Measurements from ENCODE around the gene SLC38A4.

The SLC38A4 gene

GRCh38 chr12:46785382-46785781, 40.4 kb downstream of the SLC38A4 start:
- no peak overlapping the region for H3K27ac ChIP-seq
- CTCF ChIA-PET: interaction anchor here (0.6 to 0.7 kb wide), 2 partner anchors 11 to 427 kb away, joined by 3 read pairs; no protein-coding TSS in a partner anchor
- POLR2A ChIA-PET (ENCODE audit: low non-redundant PET): no interaction called here
- no peak for TF ChIP-seq CTCF (conservative IDR thresholded peaks at IDR 0.05; ENCODE audit: low read depth)
- DNase-seq (ENCODE audit: low spot score): no peak

GRCh38 chr12:46783871-46784270, 41.9 kb downstream of the SLC38A4 start:
- ChIA-PET POLR2A (ENCODE audit: low non-redundant PET) (no interaction called here), CTCF (no interaction called here)
- H3K27ac ChIP-seq: no peak overlapping the region
- TF ChIP-seq CTCF (conservative IDR thresholded peaks at IDR 0.05; ENCODE audit: low read depth): no peak
- DNase-seq (ENCODE audit: low spot score): no peak

- DNase-seq (ENCODE audit: low spot score): no peak
- ChIA-PET CTCF (interaction anchor here (0.6 kb wide), 1 partner anchor 154 kb away, joined by 3 read pairs; no protein-coding TSS in a partner anchor), POLR2A (ENCODE audit: low non-redundant PET) (no interaction called here)
- H3K27ac ChIP-seq: no peak overlapping the region
- no peak for TF ChIP-seq CTCF (conservative IDR thresholded peaks at IDR 0.05; ENCODE audit: low read depth)
These were observed 45.9 kb downstream of the SLC38A4 start for GRCh38 chr12:46779879-46780278.

- ChIA-PET POLR2A (ENCODE audit: low non-redundant PET) (no interaction called here), CTCF (no interaction called here)
- TF ChIP-seq CTCF (conservative IDR thresholded peaks at IDR 0.05; ENCODE audit: low read depth): no peak
- H3K27ac ChIP-seq: no peak overlapping the region
- DNase-seq (ENCODE audit: low spot score): no peak
These were observed 46.7 kb downstream of the SLC38A4 start for GRCh38 chr12:46779063-46779462.

- no peak for TF ChIP-seq CTCF (conservative IDR thresholded peaks at IDR 0.05; ENCODE audit: low read depth)
- DNase-seq (ENCODE audit: low spot score): no peak
- ChIA-PET CTCF (interaction anchor here (0.7 kb wide), 1 partner anchor 8 kb away, joined by 5 read pairs; no protein-coding TSS in a partner anchor), POLR2A (ENCODE audit: low non-redundant PET) (no interaction called here)
- H3K27ac ChIP-seq: no peak overlapping the region
These were observed 47.4 kb downstream of the SLC38A4 start for GRCh38 chr12:46778415-46778814.

- POLR2A ChIA-PET (ENCODE audit: low non-redundant PET): no interaction called here
- no peak overlapping the region for H3K27ac ChIP-seq
- no peak for DNase-seq (ENCODE audit: low spot score)
- no peak for TF ChIP-seq CTCF (conservative IDR thresholded peaks at IDR 0.05; ENCODE audit: low read depth)
- CTCF ChIA-PET: interaction anchor here (0.5 to 0.9 kb wide), 3 partner anchors 21 to 664 kb away, joined by 3 to 6 read pairs (median 3); no protein-coding TSS in a partner anchor
These were observed 48.2 kb downstream of the SLC38A4 start for GRCh38 chr12:46777587-46777986.

- CTCF ChIA-PET: no interaction called here
- POLR2A ChIA-PET (ENCODE audit: low non-redundant PET): no interaction called here
- no peak overlapping the region for H3K27ac ChIP-seq
- no peak for DNase-seq (ENCODE audit: low spot score)
- TF ChIP-seq CTCF (conservative IDR thresholded peaks at IDR 0.05; ENCODE audit: low read depth): no peak
These were observed 50.0 kb downstream of the SLC38A4 start for GRCh38 chr12:46775796-46776195.
